GM12878 (cell line): ENCODE results near the gene DNMT3A. TPM values are rescaled to one million over a fixed set of nuclear protein-coding genes. Genes with fewer than 3 reads are reported as not detected.

Source experiments
- BCL3 ChIP-seq: IDR thresholded peaks from 2 replicates; pipeline ENCODE4 v1.6.1; 2011; ENCODE audit warnings: borderline replicate concordance, low read depth, mild to moderate bottlenecking, moderate library complexity, low read length; ENCODE audit not compliant: insufficient read depth, poor library complexity, severe bottlenecking
- ESRRA ChIP-seq: IDR thresholded peaks from 2 replicates; pipeline ENCODE4 v1.6.1; 2012; ENCODE audit warnings: mild to moderate bottlenecking, low read length, improper control_type of control experiment
- GABPA ChIP-seq: IDR thresholded peaks from 2 replicates; pipeline ENCODE4 v1.6.1; 2014; ENCODE audit warnings: antibody characterized with exemption, low read depth, mild to moderate bottlenecking, inconsistent platforms
- NBN ChIP-seq: fragments of 450-650 bp; IDR thresholded peaks from 2 replicates; pipeline ENCODE4 v1.6.1; 2016
- RELA ChIP-seq: fragments of 450-650 bp; IDR thresholded peaks from 2 replicates; pipeline ENCODE4 v1.8.0; 2014; ENCODE audit warnings: borderline replicate concordance; ENCODE audit not compliant: partially characterized antibody
- SMC3 ChIP-seq: IDR thresholded peaks from 2 replicates; pipeline ENCODE4 v1.6.1; 2011; ENCODE audit warnings: low read length, improper control_type of control experiment, borderline replicate concordance
- SUZ12 ChIP-seq: fragments of 200-600 bp; sonication (generic); IDR thresholded peaks from one replicate; pipeline ENCODE4 v1.6.1; 2018; ENCODE audit warnings: antibody characterized with exemption, mild to moderate bottlenecking; ENCODE audit not compliant: unreplicated experiment
- TAF1 ChIP-seq: IDR thresholded peaks from 2 replicates; pipeline ENCODE4 v1.6.1; 2011; ENCODE audit warnings: mild to moderate bottlenecking, low read depth, low read length, borderline replicate concordance
- polyA plus RNA-seq, 11 experiments: library from polyadenylated mRNA; depleted of rRNA in 4 of 11; unstranded in 6 of 11; stranded (reverse) in 5 of 11; fragments of >200 nt; fragmentation: Nextera tagmentation in 4 of 11; fragmentation: Illumina TruSeq in 1 of 11; extraction: Ambion mirVana in 4 of 11; extraction: Trizol in 1 of 11; gene quantifications; 1 replicate in 1 of 11; 2 replicates in 10 of 11; pipeline versions ENCODE4 v1.2.1 to v1.2.3, GENCODE V29; 2011 to 2016; ENCODE audit warnings: inconsistent platforms in 2 of 11, missing spikeins in 2 of 11, low read depth in 1 of 11
- total RNA-seq, 4 experiments: library from RNA; depleted of rRNA in 3 of 4; stranded (reverse); fragments of >200 nt in 3 of 4; fragmentation: Illumina TruSeq in 1 of 4; extraction: Trizol in 1 of 4; gene quantifications; 2 replicates each; pipeline versions ENCODE4 v1.2.1 to v1.2.3, GENCODE V29; 2013 to 2021
- TF ChIP-seq, protein P1 (sequence below): fragments of 450-650 bp; IDR thresholded peaks from 2 replicates; pipeline ENCODE4 v1.6.1; 2017; ENCODE audit warnings: mild to moderate bottlenecking, moderate library complexity
- TF ChIP-seq, protein P2 (sequence below): fragments of 450-650 bp; formaldehyde crosslinking; IDR thresholded peaks from 2 replicates; pipeline ENCODE4 v1.4.0; 2022; ENCODE audit warnings: mild to moderate bottlenecking, moderate library complexity
- TF ChIP-seq, protein P3 (sequence below): IDR thresholded peaks from 2 replicates; pipeline ENCODE4 v1.6.1; 2012; ENCODE audit warnings: low read depth, low read length, improper control_type of control experiment

The DNMT3A gene
- total and polyA plus RNA-seq, 10 of the 15 experiments (the other 5 are each of a cell fraction or from before 2014, with no cell fraction given): 7.4 to 51.6 (median 17.4) TPM

DNA sequence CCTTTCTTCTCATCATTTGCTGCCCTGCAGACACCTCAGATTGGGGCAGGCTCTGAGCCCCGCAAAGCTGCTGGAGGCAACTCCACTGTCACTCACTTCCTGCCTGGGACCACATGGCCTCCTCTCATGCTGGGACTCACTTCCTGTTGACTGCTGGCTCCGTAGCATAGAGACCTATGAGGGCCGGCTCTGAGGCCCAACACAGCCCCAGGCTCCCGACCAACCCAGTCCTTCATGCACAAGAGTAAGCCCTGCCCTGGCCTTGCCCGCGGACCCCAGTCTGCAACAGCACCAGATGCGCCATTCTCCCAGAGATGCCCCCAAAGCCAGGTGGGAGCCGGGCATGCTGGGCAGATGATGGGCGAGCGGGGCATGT is 55.7 kb downstream of the DNMT3A start (continued):
- no peak for TF ChIP-seq NBN
- peak; percentile 94 for TF ChIP-seq TAF1
- TF ChIP-seq, protein P1, sequence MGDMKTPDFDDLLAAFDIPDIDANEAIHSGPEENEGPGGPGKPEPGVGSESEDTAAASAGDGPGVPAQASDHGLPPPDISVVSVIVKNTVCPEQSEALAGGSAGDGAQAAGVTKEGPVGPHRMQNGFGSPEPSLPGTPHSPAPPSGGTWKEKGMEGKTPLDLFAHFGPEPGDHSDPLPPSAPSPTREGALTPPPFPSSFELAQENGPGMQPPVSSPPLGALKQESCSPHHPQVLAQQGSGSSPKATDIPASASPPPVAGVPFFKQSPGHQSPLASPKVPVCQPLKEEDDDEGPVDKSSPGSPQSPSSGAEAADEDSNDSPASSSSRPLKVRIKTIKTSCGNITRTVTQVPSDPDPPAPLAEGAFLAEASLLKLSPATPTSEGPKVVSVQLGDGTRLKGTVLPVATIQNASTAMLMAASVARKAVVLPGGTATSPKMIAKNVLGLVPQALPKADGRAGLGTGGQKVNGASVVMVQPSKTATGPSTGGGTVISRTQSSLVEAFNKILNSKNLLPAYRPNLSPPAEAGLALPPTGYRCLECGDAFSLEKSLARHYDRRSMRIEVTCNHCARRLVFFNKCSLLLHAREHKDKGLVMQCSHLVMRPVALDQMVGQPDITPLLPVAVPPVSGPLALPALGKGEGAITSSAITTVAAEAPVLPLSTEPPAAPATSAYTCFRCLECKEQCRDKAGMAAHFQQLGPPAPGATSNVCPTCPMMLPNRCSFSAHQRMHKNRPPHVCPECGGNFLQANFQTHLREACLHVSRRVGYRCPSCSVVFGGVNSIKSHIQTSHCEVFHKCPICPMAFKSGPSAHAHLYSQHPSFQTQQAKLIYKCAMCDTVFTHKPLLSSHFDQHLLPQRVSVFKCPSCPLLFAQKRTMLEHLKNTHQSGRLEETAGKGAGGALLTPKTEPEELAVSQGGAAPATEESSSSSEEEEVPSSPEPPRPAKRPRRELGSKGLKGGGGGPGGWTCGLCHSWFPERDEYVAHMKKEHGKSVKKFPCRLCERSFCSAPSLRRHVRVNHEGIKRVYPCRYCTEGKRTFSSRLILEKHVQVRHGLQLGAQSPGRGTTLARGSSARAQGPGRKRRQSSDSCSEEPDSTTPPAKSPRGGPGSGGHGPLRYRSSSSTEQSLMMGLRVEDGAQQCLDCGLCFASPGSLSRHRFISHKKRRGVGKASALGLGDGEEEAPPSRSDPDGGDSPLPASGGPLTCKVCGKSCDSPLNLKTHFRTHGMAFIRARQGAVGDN: peak; percentile 83
- no peak for TF ChIP-seq SUZ12
- no peak for TF ChIP-seq RELA
- no peak for TF ChIP-seq SMC3
- TF ChIP-seq ESRRA: no peak
- no peak for TF ChIP-seq BCL3
- peak; percentile 66; the same call in 1 of the 2 replicates for TF ChIP-seq GABPA
- TF ChIP-seq, protein P2, sequence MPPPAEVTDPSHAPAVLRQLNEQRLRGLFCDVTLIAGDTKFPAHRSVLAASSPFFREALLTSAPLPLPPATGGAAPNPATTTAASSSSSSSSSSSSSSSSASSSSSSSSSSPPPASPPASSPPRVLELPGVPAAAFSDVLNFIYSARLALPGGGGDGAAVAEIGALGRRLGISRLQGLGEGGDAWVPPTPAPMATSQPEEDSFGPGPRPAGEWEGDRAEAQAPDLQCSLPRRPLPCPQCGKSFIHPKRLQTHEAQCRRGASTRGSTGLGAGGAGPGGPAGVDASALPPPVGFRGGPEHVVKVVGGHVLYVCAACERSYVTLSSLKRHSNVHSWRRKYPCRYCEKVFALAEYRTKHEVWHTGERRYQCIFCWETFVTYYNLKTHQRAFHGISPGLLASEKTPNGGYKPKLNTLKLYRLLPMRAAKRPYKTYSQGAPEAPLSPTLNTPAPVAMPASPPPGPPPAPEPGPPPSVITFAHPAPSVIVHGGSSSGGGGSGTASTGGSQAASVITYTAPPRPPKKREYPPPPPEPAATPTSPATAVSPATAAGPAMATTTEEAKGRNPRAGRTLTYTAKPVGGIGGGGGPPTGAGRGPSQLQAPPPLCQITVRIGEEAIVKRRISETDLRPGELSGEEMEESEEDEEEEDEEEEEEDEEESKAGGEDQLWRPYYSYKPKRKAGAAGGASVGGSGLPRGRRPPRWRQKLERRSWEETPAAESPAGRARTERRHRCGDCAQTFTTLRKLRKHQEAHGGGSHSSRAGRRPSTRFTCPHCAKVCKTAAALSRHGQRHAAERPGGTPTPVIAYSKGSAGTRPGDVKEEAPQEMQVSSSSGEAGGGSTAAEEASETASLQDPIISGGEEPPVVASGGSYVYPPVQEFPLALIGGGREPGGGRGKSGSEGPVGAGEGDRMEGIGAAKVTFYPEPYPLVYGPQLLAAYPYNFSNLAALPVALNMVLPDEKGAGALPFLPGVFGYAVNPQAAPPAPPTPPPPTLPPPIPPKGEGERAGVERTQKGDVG (CRISPR knock-in tag): no peak
- TF ChIP-seq, protein P3, sequence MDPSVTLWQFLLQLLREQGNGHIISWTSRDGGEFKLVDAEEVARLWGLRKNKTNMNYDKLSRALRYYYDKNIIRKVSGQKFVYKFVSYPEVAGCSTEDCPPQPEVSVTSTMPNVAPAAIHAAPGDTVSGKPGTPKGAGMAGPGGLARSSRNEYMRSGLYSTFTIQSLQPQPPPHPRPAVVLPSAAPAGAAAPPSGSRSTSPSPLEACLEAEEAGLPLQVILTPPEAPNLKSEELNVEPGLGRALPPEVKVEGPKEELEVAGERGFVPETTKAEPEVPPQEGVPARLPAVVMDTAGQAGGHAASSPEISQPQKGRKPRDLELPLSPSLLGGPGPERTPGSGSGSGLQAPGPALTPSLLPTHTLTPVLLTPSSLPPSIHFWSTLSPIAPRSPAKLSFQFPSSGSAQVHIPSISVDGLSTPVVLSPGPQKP: no peak
